UCSD-AML1 (cell line): ENCODE measurements around the gene PRCD.
"Not testable (repeated sequence)": the region's sequence is repeated elsewhere in the genome, so short reads cannot be mapped to it uniquely, and the experiment has no call there.

Experiments used
- DNase-seq: peaks from one replicate; lab custom pipeline; 2025; ENCODE audit not compliant: unreplicated experiment; lab: John Stamatoyannopoulos, UW

Gene PRCD

GRCh38 chr17:76504117-76504516, 35.7 kb upstream of the PRCD start:
- peak; percentile 66 for DNase-seq

DNA sequence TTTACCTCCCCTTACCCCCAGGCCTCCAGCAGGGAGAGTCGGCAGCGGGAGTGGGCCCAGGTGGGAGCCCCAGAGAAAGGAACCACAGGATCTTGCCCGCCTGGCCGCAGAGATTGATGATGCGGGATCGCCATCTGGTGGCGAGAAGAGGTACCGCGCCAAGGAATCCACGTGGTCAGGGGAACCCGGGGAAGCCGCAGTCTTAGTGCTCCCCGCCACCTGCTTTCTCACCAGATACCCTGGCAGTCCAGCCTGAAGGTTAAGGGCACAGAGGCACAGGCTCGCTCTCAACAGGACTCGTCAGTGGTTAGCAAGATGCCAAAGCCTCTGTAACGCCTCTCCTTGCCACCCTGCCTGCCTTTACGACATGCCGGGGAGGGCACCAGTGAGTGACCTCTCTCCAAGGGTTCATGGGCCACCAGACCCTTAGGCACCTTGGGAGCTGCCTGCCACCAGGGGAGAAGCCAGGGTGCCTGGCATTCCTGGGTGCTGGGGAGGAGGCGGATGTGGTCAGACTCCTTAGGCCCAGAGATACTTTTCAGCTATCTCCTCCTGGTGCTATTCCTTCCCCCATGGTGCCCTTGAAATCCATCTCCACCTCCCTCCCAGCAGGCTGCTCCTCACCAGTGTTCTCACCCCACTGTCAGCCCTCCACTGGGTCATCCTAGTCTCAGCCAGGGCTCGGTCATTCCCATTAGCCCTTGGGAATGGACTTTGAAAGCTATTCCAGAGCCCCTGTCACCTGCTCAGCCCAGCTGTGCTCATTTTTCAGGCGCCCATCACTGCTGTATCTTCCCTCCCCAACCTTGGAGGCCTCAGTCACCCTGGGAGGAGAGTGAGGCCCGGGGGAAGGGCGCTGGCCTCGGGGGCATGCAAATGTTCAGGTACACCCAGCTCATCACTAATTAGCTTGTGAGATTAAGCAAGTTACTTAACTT, 33.2 kb upstream of the PRCD start:
- DNase-seq: peak; percentile 78

GRCh38 chr17:76508472-76509063, 31.3 kb upstream of the PRCD start:
- DNase-seq: not testable (repeated sequence)

- no peak for DNase-seq
Measured at GRCh38 chr17:76510831-76511244, 29.0 kb upstream of the PRCD start.

- DNase-seq: no peak
Measured at GRCh38 chr17:76511668-76512365, 28.0 kb upstream of the PRCD start.

GRCh38 chr17:76512366-76513305, 27.2 kb upstream of the PRCD start:
- no peak for DNase-seq

DNA sequence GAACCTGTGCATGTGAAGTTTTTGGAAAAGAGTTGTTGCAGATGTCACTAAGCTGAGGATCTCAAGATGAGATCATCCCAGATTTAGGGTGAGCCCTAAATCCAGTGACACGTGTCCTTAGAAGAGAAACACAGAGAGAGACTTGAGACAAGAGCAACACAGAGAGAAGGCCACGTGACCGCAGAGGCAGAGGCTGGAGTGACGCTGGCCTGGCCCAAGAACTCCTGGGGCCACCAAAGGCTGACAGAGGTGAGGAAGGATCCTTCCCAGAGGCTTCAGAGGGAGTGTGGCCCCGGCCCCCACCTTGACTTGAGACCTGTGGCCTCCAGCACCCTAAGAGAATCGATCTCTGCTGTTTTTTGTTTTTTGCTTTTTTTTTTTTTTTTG, 26.5 kb upstream of the PRCD start:
- DNase-seq: no peak

- not testable (repeated sequence) for DNase-seq
Measured at GRCh38 chr17:76514355-76514754, 25.5 kb upstream of the PRCD start.

- DNase-seq: peak; percentile 75
Measured at GRCh38 chr17:76515274-76515949, 24.4 kb upstream of the PRCD start.

- DNase-seq: no peak
Measured at GRCh38 chr17:76517638-76518038, 22.2 kb upstream of the PRCD start.

GRCh38 chr17:76519048-76519966, 20.5 kb upstream of the PRCD start:
- DNase-seq: no peak

DNA sequence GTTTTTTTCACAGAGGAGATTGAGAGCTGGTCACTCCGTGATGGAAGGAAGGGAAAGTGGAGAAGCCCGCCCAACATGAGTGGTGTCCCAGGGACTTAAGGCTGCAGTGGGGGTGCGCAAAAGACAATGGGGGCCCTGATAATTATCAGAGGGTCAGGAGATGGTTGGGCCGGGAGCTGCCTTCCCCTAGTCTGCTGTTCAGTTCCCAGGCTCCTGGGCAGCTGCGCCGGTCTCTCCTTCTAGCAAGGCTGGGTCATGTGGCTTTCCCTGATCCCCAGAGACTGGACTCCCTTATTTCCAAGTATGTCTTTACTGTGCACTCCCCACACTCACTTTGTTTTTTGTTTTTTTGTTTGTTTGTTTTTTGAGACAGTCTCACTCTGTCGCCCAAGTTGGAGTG, 18.6 kb upstream of the PRCD start:
- no peak for DNase-seq

DNA sequence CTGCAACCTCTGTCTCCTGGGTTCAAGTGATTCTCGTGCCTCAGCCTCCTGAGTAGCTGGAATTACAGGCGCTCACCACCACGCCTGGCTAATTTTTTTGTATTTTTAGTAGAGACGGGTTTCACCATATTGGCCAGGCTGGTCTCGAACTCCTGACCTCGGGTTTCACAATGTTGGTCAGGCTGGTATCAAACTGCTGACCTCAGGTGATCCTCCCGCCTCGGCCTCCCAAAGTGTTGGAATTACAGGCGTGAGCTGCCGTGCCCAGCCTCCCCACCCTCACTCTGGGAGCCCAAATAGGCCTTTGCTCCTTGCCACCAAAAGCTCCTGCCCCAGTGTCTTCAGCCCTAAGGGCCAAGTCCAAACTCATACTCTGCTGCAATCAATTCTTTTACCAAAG, 18.2 kb upstream of the PRCD start:
- DNase-seq: not testable (repeated sequence)

GRCh38 chr17:76523084-76524037, 16.5 kb upstream of the PRCD start:
- DNase-seq: peak; percentile 79

DNA sequence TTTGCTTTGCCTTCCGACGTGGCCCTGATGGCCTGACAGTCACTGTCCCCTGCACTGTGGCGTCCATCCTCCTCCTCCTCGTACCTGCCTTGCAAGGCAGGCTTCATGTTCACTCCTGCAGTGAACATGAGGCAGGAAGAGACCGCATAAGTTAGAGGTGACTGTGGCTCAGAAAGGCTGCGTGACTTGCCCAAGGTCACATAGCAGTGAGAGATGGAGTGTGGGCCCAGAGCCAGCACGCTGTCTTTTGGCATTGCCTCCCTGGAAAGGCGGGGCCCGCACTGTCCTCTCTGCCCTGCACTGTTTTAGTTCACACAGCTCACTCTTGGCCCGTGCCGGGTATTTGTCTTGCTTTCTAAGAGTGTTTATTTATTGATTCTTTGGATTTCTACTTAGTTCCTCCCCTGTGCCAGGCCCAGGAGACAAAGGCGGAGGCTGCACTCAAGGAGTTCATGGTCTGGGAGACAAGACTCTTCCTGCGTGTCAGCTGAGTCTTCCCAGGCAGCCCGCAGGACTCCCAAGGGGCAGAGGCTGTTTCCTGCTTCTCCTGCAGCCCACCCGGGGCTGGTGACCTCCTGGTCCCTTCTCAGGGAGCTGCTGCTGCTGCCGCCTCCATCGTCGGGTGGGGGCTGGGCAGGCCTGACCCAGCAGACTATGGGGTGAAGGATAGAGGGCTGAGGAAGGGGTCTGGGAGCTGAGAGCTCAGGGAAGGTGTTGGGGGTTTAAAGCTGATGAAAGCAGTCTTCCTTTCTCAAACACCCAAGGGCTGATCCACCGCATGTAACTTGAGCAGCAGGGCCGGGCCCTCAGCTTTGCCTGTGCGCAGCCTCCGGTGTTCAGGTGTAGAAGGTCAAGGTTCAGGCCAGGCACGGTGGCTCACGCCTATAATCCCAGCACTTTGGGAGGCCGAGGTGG, 15.0 kb upstream of the PRCD start:
- DNase-seq: no peak

DNA sequence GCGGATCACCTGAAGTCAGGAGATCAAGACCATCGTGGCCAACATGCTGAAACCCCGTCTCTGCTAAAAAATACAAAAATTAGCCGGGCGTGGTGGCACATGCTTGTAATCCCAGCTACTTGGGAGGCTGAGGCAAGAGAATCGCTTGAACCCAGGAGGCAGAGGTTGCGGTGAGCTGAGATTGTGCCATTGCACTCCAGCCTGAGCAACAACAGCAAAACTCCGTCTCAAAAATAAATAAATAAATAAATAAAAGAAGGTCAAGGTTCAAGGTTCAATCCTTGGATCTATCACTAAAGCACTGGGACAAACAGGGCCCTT, 14.4 kb upstream of the PRCD start:
- not testable (repeated sequence) for DNase-seq

- not testable (repeated sequence) for DNase-seq
Measured at GRCh38 chr17:76527016-76527415, 12.8 kb upstream of the PRCD start.
